Subcutaneous adipose tissue (tissue), 4 donors: ENCODE data around the gene SEC61G. TPM values are rescaled to one million over a fixed set of nuclear protein-coding genes. Genes with fewer than 3 reads are reported as not detected.

Experiments
- CTCF ChIP-seq: fragments of 450-650 bp; IDR thresholded peaks from one replicate; pipeline ENCODE4 v1.5.1; 2016; ENCODE audit warnings: low read depth, mild to moderate bottlenecking, control low read depth, antibody characterized with exemption, moderate library complexity
- total RNA-seq, 4 donors: library from RNA; depleted of rRNA; stranded (reverse); fragments of >200 nt; gene quantifications; one replicate each; pipeline ENCODE4 v1.1.0, GENCODE V29; 2016

The SEC61G gene
- total RNA-seq, 4 donors from 2014 or later, result 177 to 342 (median 218) TPM

GRCh38 chr7:54764861-54765260 lies 5.8 kb upstream of the SEC61G start:
- no peak for TF ChIP-seq CTCF

GRCh38 chr7:54757711-54758110 lies 1.3 kb downstream of the SEC61G start:
- TF ChIP-seq CTCF, result no peak

GRCh38 chr7:54749200-54749599 lies 9.8 kb downstream of the SEC61G start:
- TF ChIP-seq CTCF, result no peak

GRCh38 chr7:54747234-54747633 lies 11.8 kb downstream of the SEC61G start:
- TF ChIP-seq CTCF, result no peak

GRCh38 chr7:54743580-54743979 lies 15.4 kb downstream of the SEC61G start:
- no peak for TF ChIP-seq CTCF

GRCh38 chr7:54738737-54739136 lies 20.3 kb downstream of the SEC61G start:
- no peak for TF ChIP-seq CTCF

GRCh38 chr7:54729107-54729506 lies 29.9 kb downstream of the SEC61G start:
- TF ChIP-seq CTCF, result no peak
